OCI-LY7 (cell line): Measurements from ENCODE around the gene ZNFX1. TPM values are rescaled to one million over a fixed set of nuclear protein-coding genes. Genes with fewer than 3 reads are reported as not detected.

Source experiments
- BruUV-seq: library from RNA; stranded (reverse); fragments of 400-500 nt; replicated peaks from 2 replicates; lab custom pipeline; 2021; lab: Mats Ljungman, UMichigan
- CTCF ChIA-PET: fragments of 300-600 bp; sonication (Branson Sonifier 250); formaldehyde crosslinking; loops from one replicate; lab custom pipeline; 2022; ENCODE audit warnings: antibody characterized with exemption; ENCODE audit not compliant: unreplicated experiment; lab: Charles Lee
- POLR2A ChIA-PET: fragments of 300-600 bp; sonication (Branson Sonifier 250); formaldehyde crosslinking; loops from one replicate; lab custom pipeline; 2022; ENCODE audit warnings: antibody characterized with exemption; lab: Charles Lee
- DNase-seq: peaks from one replicate; pipeline ENCODE4 v3.0.0-alpha.2; 2015; ENCODE audit warnings: low spot score
- H2AFZ ChIP-seq: fragments of 200-600 bp; sonication (generic), shearing (Covaris generic); 2 replicates; pipeline ENCODE4 v1.6.1; 2014; ENCODE audit warnings: mild to moderate bottlenecking, antibody characterized with exemption, low read length, moderate library complexity
- H3K27ac ChIP-seq: fragments of 200-600 bp; sonication (generic); 2 replicates; pipeline ENCODE4 v1.5.1; 2014; ENCODE audit warnings: mixed run types, low read depth, mild to moderate bottlenecking, moderate library complexity, low read length, inconsistent platforms; ENCODE audit not compliant: poor library complexity, severe bottlenecking
- H3K36me3 ChIP-seq: fragments of 200-600 bp; sonication (generic); 2 replicates; pipeline ENCODE4 v1.6.1; 2014; ENCODE audit warnings: mild to moderate bottlenecking, antibody characterized with exemption, low read length, moderate library complexity, mixed read lengths; ENCODE audit not compliant: insufficient read depth
- H3K4me1 ChIP-seq: fragments of 200-600 bp; sonication (generic); 2 replicates; pipeline ENCODE4 v1.5.1; 2014; ENCODE audit warnings: mild to moderate bottlenecking, low read length; ENCODE audit not compliant: insufficient read depth, poor library complexity, severe bottlenecking
- H3K4me2 ChIP-seq: fragments of 200-600 bp; sonication (generic); 2 replicates; pipeline ENCODE4 v1.6.1; 2014; ENCODE audit warnings: mild to moderate bottlenecking, low read length
- H3K4me3 ChIP-seq: fragments of 200-600 bp; sonication (generic); 2 replicates; pipeline ENCODE4 v1.5.1; 2014; ENCODE audit warnings: mild to moderate bottlenecking, low read depth, low read length; ENCODE audit not compliant: poor library complexity, severe bottlenecking
- H3K79me2 ChIP-seq: fragments of 200-600 bp; sonication (generic); 2 replicates; pipeline ENCODE4 v1.6.1; 2016; ENCODE audit warnings: low read depth, mild to moderate bottlenecking, low read length, moderate library complexity, mixed read lengths; ENCODE audit not compliant: insufficient read depth
- H3K9me2 ChIP-seq: fragments of 200-600 bp; sonication (generic); 2 replicates; pipeline ENCODE4 v1.6.1; 2016; ENCODE audit warnings: mild to moderate bottlenecking, low read length, mixed read lengths; ENCODE audit not compliant: insufficient read depth
- H3K9me3 ChIP-seq: fragments of 200-600 bp; sonication (generic); 2 replicates; pipeline ENCODE4 v1.6.1; 2014; ENCODE audit warnings: mild to moderate bottlenecking, mixed run types, low read length, mixed read lengths
- H4K20me1 ChIP-seq: fragments of 200-600 bp; sonication (generic); 2 replicates; pipeline ENCODE4 v1.6.1; 2014; ENCODE audit warnings: mild to moderate bottlenecking, antibody characterized with exemption, low read length, moderate library complexity, mixed read lengths; ENCODE audit not compliant: insufficient read depth
- CTCF ChIP-seq: fragments of 200-600 bp; sonication (generic); conservative IDR thresholded peaks from 2 replicates; pipeline ENCODE4 v1.5.1; 2014; ENCODE audit warnings: mild to moderate bottlenecking, antibody characterized with exemption, low read length, moderate library complexity, mixed read lengths
- EZH2phosphoT487 ChIP-seq: fragments of 200-600 bp; sonication (generic); IDR thresholded peaks from 2 replicates; pipeline ENCODE4 v1.6.1; 2018; ENCODE audit warnings: low read depth, borderline replicate concordance, mild to moderate bottlenecking, mixed run types, antibody characterized with exemption, low read length, moderate library complexity, mixed read lengths
- intact Hi-C: fragments of 100-400 bp; cut with micrococcal nuclease; formaldehyde crosslinking; loops from one replicate; pipeline ENCODE4 v1.10.0; 2022; ENCODE audit not compliant: unreplicated experiment
- total RNA-seq, 2 experiments: library from RNA; depleted of rRNA in 1 of 2; stranded (reverse); fragments of >200 nt in 1 of 2; shearing (Covaris generic) in 1 of 2; gene quantifications; 2 replicates each; pipeline ENCODE4 v1.2.3, GENCODE V29; 2014 to 2022

Gene ZNFX1
- total RNA-seq, 2 experiments from 2014 or later = 15.1 to 17.6 TPM

DNA sequence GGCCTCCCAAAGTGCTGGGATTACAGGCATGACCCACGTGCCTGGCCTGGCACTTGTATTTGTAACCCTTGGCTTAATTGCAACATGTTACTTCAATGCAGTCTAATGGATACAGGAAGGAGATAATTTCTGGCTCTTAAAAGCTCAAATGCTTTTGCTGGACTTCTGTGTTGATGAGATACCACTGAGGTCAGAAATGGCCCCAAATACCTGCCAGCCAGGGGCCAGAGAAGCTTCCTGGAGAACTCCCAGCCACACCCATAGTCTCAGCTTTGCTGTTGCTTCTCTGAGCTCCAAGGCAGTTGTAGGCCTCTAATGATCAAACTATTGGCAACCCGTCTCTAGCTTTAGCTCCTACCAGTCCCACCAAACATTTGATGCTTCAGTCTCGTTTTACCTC, 14.2 kb upstream of the ZNFX1 start:
- BruUV-seq = no TSS peak
- no peak overlapping the region for H3K27ac ChIP-seq
- peaks cover 6% of the 10 kb centered on the region for H3K4me1 ChIP-seq
- no peaks in the 10 kb centered on the region for H3K9me3 ChIP-seq
- intact Hi-C loops = no loop called here
- ChIA-PET POLR2A (interaction anchor here (0.6 to 0.7 kb wide), 2 partner anchors 12 to 367 kb away, joined by 3 read pairs; no protein-coding TSS in a partner anchor), CTCF (no interaction called here)
- TF ChIP-seq CTCF (no peak), EZH2phosphoT487 (no peak)
- H3K4me3 ChIP-seq = no peak overlapping the region
- peaks cover 24% of the 10 kb centered on the region for H4K20me1 ChIP-seq
- no peaks in the 10 kb centered on the region for H3K9me2 ChIP-seq
- DNase-seq = no peak
- peaks cover 81% of the 10 kb centered on the region for H3K36me3 ChIP-seq
- peaks cover 17% of the 10 kb centered on the region; the same call in 1 of the 2 replicates for H3K79me2 ChIP-seq
- no peak overlapping the region for H3K4me2 ChIP-seq
- no peak overlapping the region for H2AFZ ChIP-seq

GRCh38 chr20:49291200-49291599, 13.3 kb upstream of the ZNFX1 start:
- Histone ChIP-seq H3K4me1 (peaks cover 12% of the 10 kb centered on the region), H3K9me3 (no peaks in the 10 kb centered on the region), H2AFZ (no peak overlapping the region), H3K4me3 (no peak overlapping the region), H3K9me2 (no peaks in the 10 kb centered on the region), H3K27ac (no peak overlapping the region), H3K79me2 (peaks cover 25% of the 10 kb centered on the region; the same call in 1 of the 2 replicates), H3K36me3 (peaks cover 84% of the 10 kb centered on the region), H4K20me1 (peaks cover 32% of the 10 kb centered on the region), H3K4me2 (no peak overlapping the region)
- CTCF ChIA-PET = no interaction called here
- no peak for DNase-seq
- TF ChIP-seq EZH2phosphoT487 (no peak), CTCF (no peak)
- intact Hi-C loops = no loop called here
- BruUV-seq = no TSS peak
- POLR2A ChIA-PET = interaction anchor here (1.2 kb wide), 1 partner anchor 11 kb away, joined by 4 read pairs; no protein-coding TSS in a partner anchor

DNA sequence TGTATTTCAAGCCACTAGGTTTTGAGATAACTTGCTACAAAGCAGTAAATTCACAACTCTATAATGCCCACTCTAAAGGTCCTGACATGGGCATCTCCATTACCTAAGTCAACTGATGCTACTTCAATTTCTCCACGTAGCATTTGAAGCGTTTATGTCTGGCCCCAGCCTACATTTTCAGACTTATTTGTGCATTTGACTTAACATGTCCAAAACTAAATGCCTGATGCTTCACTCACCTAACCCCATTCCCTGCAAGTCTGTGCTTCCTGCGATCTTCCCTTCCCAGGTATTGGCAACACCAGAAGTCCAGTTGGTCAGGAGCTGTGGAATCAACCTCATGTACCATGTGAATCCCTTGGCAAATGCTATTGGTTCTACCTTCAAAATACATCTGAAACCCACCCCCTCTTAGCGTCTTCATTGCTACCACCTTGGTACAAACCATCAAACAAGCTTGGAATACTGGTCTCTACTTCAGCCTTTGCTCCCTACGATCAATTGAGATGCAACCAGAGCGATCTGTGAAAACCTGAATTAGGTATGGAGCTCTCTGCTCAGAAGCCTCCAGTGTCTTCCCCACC, 12.8 kb upstream of the ZNFX1 start:
- ChIA-PET CTCF (no interaction called here), POLR2A (interaction anchor here (1.2 kb wide), 1 partner anchor 11 kb away, joined by 4 read pairs; no protein-coding TSS in a partner anchor)
- no TSS peak for BruUV-seq
- TF ChIP-seq CTCF = no peak
- no peak for TF ChIP-seq EZH2phosphoT487
- H3K79me2 ChIP-seq = peaks cover 30% of the 10 kb centered on the region
- H3K4me2 ChIP-seq = no peak overlapping the region
- no peaks in the 10 kb centered on the region for H3K9me2 ChIP-seq
- H3K36me3 ChIP-seq = peaks cover 87% of the 10 kb centered on the region
- H4K20me1 ChIP-seq = peaks cover 36% of the 10 kb centered on the region
- H3K4me3 ChIP-seq = no peak overlapping the region
- peak; percentile 9 for DNase-seq
- no peak overlapping the region for H3K27ac ChIP-seq
- H3K4me1 ChIP-seq = peaks cover 17% of the 10 kb centered on the region
- H3K9me3 ChIP-seq = no peaks in the 10 kb centered on the region
- intact Hi-C loops = no loop called here
- no peak overlapping the region for H2AFZ ChIP-seq
